ENCODE data around the gene RHOJ. TPM values are rescaled to one million over a fixed set of nuclear protein-coding genes. Genes with fewer than 3 reads are reported as not detected.

RHOJ gene
- total RNA-seq, 2 donors from 2014 or later, result 2.5 to 6.6 TPM

DNA sequence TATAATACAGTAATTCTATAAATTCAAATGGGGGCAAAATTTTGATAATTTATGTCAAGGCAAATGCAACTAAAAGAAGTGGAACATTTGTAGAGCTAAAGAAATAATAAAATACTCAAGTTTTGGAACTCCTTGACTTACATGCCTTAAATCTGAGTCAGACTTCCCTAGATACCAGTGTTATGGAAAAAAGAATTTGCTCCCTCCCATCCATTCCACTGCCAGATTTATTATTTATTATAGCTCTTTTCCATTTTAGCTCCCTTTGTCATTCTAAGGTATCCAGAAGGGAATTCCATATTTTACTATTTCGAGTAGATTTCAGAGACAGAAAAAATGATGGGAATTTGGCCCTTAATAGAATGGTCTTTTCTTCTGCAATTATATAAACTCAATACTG, 44.0 kb downstream of the RHOJ start:
- 68% methylated on average over 1 of the region's 1 CpG for WGBS
- H3K36me3 ChIP-seq, result no peaks in the 10 kb centered on the region
- H3K4me3 ChIP-seq, result no peak overlapping the region
- H3K4me1 ChIP-seq (replicated peaks), result no peaks in the 10 kb centered on the region
- no peak for TF ChIP-seq POLR2A (IDR thresholded peaks at IDR 0.05)
- TF ChIP-seq, protein P1, sequence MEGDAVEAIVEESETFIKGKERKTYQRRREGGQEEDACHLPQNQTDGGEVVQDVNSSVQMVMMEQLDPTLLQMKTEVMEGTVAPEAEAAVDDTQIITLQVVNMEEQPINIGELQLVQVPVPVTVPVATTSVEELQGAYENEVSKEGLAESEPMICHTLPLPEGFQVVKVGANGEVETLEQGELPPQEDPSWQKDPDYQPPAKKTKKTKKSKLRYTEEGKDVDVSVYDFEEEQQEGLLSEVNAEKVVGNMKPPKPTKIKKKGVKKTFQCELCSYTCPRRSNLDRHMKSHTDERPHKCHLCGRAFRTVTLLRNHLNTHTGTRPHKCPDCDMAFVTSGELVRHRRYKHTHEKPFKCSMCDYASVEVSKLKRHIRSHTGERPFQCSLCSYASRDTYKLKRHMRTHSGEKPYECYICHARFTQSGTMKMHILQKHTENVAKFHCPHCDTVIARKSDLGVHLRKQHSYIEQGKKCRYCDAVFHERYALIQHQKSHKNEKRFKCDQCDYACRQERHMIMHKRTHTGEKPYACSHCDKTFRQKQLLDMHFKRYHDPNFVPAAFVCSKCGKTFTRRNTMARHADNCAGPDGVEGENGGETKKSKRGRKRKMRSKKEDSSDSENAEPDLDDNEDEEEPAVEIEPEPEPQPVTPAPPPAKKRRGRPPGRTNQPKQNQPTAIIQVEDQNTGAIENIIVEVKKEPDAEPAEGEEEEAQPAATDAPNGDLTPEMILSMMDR (IDR thresholded peaks at IDR 0.05), result no peak
- TF ChIP-seq POLR2AphosphoS5 (IDR thresholded peaks at IDR 0.05), result no peak
- no peaks in the 10 kb centered on the region for H3K9me3 ChIP-seq
- intact Hi-C loops (cut with DNase I), result no loop called here
- DNase-seq (ENCODE audit: low spot score), result no peak
- no peaks in the 10 kb centered on the region for H3K27me3 ChIP-seq (replicated peaks; ENCODE audit: insufficient read depth)
- no peak overlapping the region for H3K27ac ChIP-seq

DNA sequence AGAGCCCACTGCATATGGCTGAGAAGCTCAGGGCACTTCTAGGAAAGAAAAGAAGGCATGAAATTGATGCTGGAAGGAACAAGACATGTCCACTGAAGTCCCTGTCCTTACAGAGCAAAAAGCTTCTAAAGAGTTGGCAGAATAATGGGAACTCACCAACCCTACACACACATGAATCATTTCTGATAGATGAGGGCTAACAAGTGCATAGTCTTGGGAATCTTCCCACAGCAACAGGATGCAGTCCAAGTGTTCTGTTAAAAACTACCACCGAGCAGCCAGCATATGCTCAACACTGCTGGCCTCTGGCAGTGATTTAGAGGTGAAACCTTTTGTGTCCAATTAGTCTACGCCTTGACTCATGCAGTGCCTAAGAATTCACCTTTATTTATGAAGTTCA, 44.8 kb downstream of the RHOJ start:
- no peaks in the 10 kb centered on the region for H3K27me3 ChIP-seq (replicated peaks; ENCODE audit: insufficient read depth)
- no peak overlapping the region for H3K27ac ChIP-seq
- TF ChIP-seq POLR2A (IDR thresholded peaks at IDR 0.05), result no peak
- TF ChIP-seq, protein P1 (IDR thresholded peaks at IDR 0.05), result no peak
- no peak for TF ChIP-seq POLR2AphosphoS5 (IDR thresholded peaks at IDR 0.05)
- no peak overlapping the region for H3K4me3 ChIP-seq
- intact Hi-C loops (cut with DNase I), result no loop called here
- H3K4me1 ChIP-seq (replicated peaks), result no peaks in the 10 kb centered on the region
- WGBS, result 40% methylated on average over 2 of the region's 2 CpGs
- H3K9me3 ChIP-seq, result no peaks in the 10 kb centered on the region
- no peak for DNase-seq (ENCODE audit: low spot score)
- H3K36me3 ChIP-seq, result no peaks in the 10 kb centered on the region

DNA sequence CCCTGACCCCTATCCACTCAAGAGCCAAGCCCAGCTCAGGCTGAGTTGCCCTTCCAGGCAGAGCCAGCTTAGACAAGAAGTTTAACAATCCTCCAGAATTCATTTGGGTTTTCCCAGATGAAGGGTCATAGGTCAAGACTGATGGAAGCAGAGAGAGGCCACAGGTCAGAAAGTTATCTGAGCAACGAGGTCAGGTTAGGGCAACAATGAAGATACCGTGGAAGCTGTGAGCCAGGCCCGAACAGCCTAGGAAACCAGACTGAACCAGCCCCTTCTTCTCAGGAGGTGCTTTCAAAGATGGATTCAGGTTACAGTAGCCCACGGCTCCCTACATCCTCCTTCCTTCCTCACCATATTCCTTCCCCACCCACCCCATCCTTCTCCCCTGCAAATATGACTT, 53.1 kb downstream of the RHOJ start:
- no peak for DNase-seq (ENCODE audit: low spot score)
- Histone ChIP-seq H3K4me3 (no peak overlapping the region), H3K9me3 (no peaks in the 10 kb centered on the region), H3K36me3 (no peaks in the 10 kb centered on the region), H3K4me1 (replicated peaks) (no peaks in the 10 kb centered on the region), H3K27me3 (replicated peaks; ENCODE audit: insufficient read depth) (no peaks in the 10 kb centered on the region), H3K27ac (no peak overlapping the region)
- TF ChIP-seq, protein P1 (IDR thresholded peaks at IDR 0.05), result no peak
- TF ChIP-seq POLR2AphosphoS5 (IDR thresholded peaks at IDR 0.05) (no peak), POLR2A (IDR thresholded peaks at IDR 0.05) (no peak)
- 70% methylated on average over 4 of the region's 4 CpGs for WGBS
- intact Hi-C loops (cut with DNase I), result no loop called here

DNA sequence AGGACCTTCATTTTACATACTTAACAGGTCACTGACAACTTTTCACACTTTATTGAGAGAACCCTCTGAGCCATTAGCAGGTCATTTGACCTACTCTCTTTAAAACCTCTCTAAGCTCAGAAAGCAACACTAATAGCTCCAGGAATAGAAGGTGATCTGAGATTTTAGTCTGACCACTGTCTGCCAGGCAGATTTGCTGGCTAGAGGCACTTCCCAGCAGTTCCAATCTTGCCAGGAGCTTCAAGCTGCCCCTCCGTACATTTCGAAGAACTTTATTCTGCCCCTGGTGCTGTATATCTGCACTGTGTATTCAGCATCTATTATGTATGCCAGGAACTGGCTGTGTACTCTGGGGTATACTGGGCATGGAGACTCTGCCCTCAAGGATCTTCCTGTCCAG, 58.2 kb downstream of the RHOJ start:
- Histone ChIP-seq H3K36me3 (no peaks in the 10 kb centered on the region), H3K9me3 (no peaks in the 10 kb centered on the region), H3K27me3 (replicated peaks; ENCODE audit: insufficient read depth) (no peaks in the 10 kb centered on the region), H3K4me1 (replicated peaks) (no peaks in the 10 kb centered on the region), H3K4me3 (no peak overlapping the region), H3K27ac (no peak overlapping the region)
- 91% methylated on average over 2 of the region's 2 CpGs for WGBS
- no peak for DNase-seq (ENCODE audit: low spot score)
- intact Hi-C loops (cut with DNase I), result no loop called here
- TF ChIP-seq POLR2A (IDR thresholded peaks at IDR 0.05), result no peak
- no peak for TF ChIP-seq POLR2AphosphoS5 (IDR thresholded peaks at IDR 0.05)
- TF ChIP-seq, protein P1 (IDR thresholded peaks at IDR 0.05), result no peak

DNA sequence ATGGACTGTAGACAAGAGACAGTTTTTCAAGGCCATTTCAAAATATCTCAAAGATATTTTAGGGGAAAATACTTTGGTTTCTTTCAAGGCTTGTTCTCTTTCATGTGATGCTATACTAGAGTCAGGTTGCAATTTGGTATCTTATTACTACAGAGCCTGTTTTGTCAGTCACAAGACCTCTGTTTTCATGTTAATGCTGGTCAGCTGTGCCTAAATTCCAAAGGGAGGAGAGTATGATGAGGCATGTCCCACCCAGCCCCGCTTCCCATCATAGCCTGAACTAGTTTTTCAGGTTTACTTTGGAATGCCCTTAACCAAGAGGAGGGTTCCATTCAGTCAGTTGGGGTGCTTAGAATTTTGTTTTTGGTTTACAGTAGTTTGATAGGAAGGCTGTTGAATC, 61.9 kb downstream of the RHOJ start:
- no peak for DNase-seq (ENCODE audit: low spot score)
- Histone ChIP-seq H3K27me3 (replicated peaks; ENCODE audit: insufficient read depth) (no peaks in the 10 kb centered on the region), H3K4me3 (no peak overlapping the region), H3K27ac (no peak overlapping the region), H3K4me1 (replicated peaks) (no peaks in the 10 kb centered on the region), H3K36me3 (no peaks in the 10 kb centered on the region), H3K9me3 (no peaks in the 10 kb centered on the region)
- 76% methylated on average over 1 of the region's 1 CpG for WGBS
- intact Hi-C loops (cut with DNase I), result no loop called here
- TF ChIP-seq POLR2AphosphoS5 (IDR thresholded peaks at IDR 0.05) (no peak), POLR2A (IDR thresholded peaks at IDR 0.05) (no peak)
- TF ChIP-seq, protein P1 (IDR thresholded peaks at IDR 0.05), result no peak
